Adrenal gland (tissue), 12 donors: Measurements from ENCODE around the gene ANK3. TPM values are rescaled to one million over a fixed set of nuclear protein-coding genes. Genes with fewer than 3 reads are reported as not detected.

ENCODE experiments used
- DNase-seq, 7 donors: peaks; one replicate each; pipeline ENCODE4 v3.0.0-alpha.2; 2019 to 2020
- H3K27ac ChIP-seq, 5 donors: fragments of 200-600 bp; sonication (generic) in 4 of 5; 1 replicate in 3 of 5; 2 replicates in 2 of 5; pipeline versions ENCODE4 v1.5.1 to v1.8.0; 2016 to 2020; ENCODE audit warnings: mild to moderate bottlenecking in 1 of 5
- H3K27me3 ChIP-seq: fragments of 200-600 bp; 2 replicates; pipeline ENCODE4 v1.8.0; 2021
- H3K36me3 ChIP-seq, 2 donors: fragments of 200-600 bp; replicated peaks in 1 of 2; 1 replicate in 1 of 2; 2 replicates in 1 of 2; pipeline versions ENCODE4 v1.5.1 to v1.8.0; 2018 to 2022
- H3K4me1 ChIP-seq, 2 donors: fragments of 200-600 bp; replicated peaks in 1 of 2; 1 replicate in 1 of 2; 2 replicates in 1 of 2; pipeline versions ENCODE4 v1.5.1 to v1.8.0; 2018 to 2021
- H3K4me3 ChIP-seq, 4 donors: fragments of 200-600 bp; sonication (generic) in 3 of 4; one replicate each; pipeline ENCODE4 v1.5.1; 2016 to 2018
- H3K9me3 ChIP-seq, 3 donors: fragments of 200-600 bp; sonication (generic) in 1 of 3; replicated peaks in 1 of 3; 1 replicate in 2 of 3; 2 replicates in 1 of 3; pipeline versions ENCODE4 v1.5.1 to v1.8.0; 2016 to 2021
- CTCF ChIP-seq, 6 experiments: fragments of 450-650 bp in 4 of 6; fragments of 200-600 bp in 2 of 6; sonication (generic) in 1 of 6; IDR thresholded peaks; 1 replicate in 5 of 6; 2 replicates in 1 of 6; pipeline versions ENCODE4 v1.5.1 to v1.8.0; 2016 to 2021; ENCODE audit warnings: antibody characterized with exemption in 6 of 6, mild to moderate bottlenecking in 2 of 6, moderate library complexity in 1 of 6
- POLR2A ChIP-seq, 2 donors: fragments of 450-650 bp; IDR thresholded peaks; one replicate each; pipeline ENCODE4 v1.6.1; 2017; ENCODE audit warnings: antibody characterized with exemption in 2 of 2, mild to moderate bottlenecking in 2 of 2, moderate library complexity in 1 of 2
- WGBS, 4 donors: extraction: QIAGEN DNeasy Blood & Tissue Kit in 2 of 4; methylation state at CpG; one replicate each; pipeline versions ENCODE4 v1.1.5 to v1.1.7; 2013 to 2017; 5-methylcytosine and 5-hydroxymethylcytosine counted together
- intact Hi-C, 2 donors: fragments of 100-400 bp; cut with DNase I; formaldehyde crosslinking; loops; one replicate each; pipeline versions ENCODE4 v1.14.1 to v1.15.0; 2022 to 2023
- polyA plus RNA-seq, 3 donors: library from polyadenylated mRNA; stranded (reverse); fragments of 200-250 nt in 2 of 3; fragments of 350-450 nt in 1 of 3; fragmentation: Illumina TruSeq in 1 of 3; extraction: RNeasy Lipid Tissue Mini Kit (QIAGEN cat#74804) in 1 of 3; gene quantifications; one replicate each; pipeline ENCODE4 v1.2.3, GENCODE V29; 2013 to 2014
- total RNA-seq, 9 donors: library from RNA; depleted of rRNA in 4 of 9; stranded (reverse); fragments of >200 nt in 4 of 9; fragments of 120-200 nt in 1 of 9; fragmentation: NEBNext Ultra II Directional in 1 of 9; extraction: Animal tissue kit (Norgen Biotek cat#: 25700) in 1 of 9; gene quantifications; one replicate each; pipeline versions ENCODE4 v1.1.0 to v1.2.4, GENCODE V29; 2013 to 2023
- donor health status: healthy with polysubstance abuse.
- donor health status: Bipolar disorder and iron deficiency.
- donor health status: DM: yes; HTN: yes; CAD: no.
- donor health status: DM: no; HTN: no; CAD: no.
- donor health status: DM: no; HTN: no; CAD: no.
- donor health status: DM: yes; HTN: yes; CAD: no.

ANK3 gene
- total and polyA plus RNA-seq, 12 donors: 2.6 to 48.1 (median 15.2) TPM

GRCh38 chr10:60139798-60140566 is 249.7 kb downstream of the ANK3 start:
- H3K27me3 ChIP-seq: no peaks in the 10 kb centered on the region
- H3K4me1 ChIP-seq: peaks cover 3 to 7% of the 10 kb centered on the region in 2 donors
- no peaks in the 10 kb centered on the region for H3K36me3 ChIP-seq
- H3K27ac ChIP-seq: peak overlapping the region in 1 of 5 donors; percentile 6
- no peak for TF ChIP-seq POLR2A (IDR thresholded peaks at IDR 0.05)
- no peak for TF ChIP-seq CTCF (IDR thresholded peaks at IDR 0.05)
- intact Hi-C loops: no loop called here
- no peaks in the 10 kb centered on the region for H3K9me3 ChIP-seq
- H3K4me3 ChIP-seq: peak overlapping the region in 1 of 4 donors; percentile 28
- WGBS, 4 donors: 21 to 28% (median 24%) methylated on average over 8 of the region's 8 CpGs
- no peak for DNase-seq

- Histone ChIP-seq H3K4me3 (peak overlapping the region in 1 of 4 donors; percentile 28), H3K27ac (no peak overlapping the region), H3K4me1 (peaks cover 3 to 7% of the 10 kb centered on the region in 2 donors), H3K27me3 (no peaks in the 10 kb centered on the region), H3K9me3 (no peaks in the 10 kb centered on the region), H3K36me3 (no peaks in the 10 kb centered on the region)
- no peak for DNase-seq
- TF ChIP-seq CTCF (IDR thresholded peaks at IDR 0.05) (no peak), POLR2A (IDR thresholded peaks at IDR 0.05) (no peak)
- 56 to 63% (median 60%) methylated on average over 3 of the region's 3 CpGs for WGBS, 4 donors
- intact Hi-C loops: no loop called here
These were observed 250.4 kb downstream of the ANK3 start for GRCh38 chr10:60139290-60139689.

GRCh38 chr10:60138842-60139241 is 250.8 kb downstream of the ANK3 start:
- 77 to 83% (median 80%) methylated on average over 5 of the region's 5 CpGs for WGBS, 4 donors
- Histone ChIP-seq H3K27ac (no peak overlapping the region), H3K4me3 (no peak overlapping the region), H3K4me1 (peaks cover 3 to 7% of the 10 kb centered on the region in 2 donors), H3K27me3 (no peaks in the 10 kb centered on the region), H3K36me3 (no peaks in the 10 kb centered on the region), H3K9me3 (no peaks in the 10 kb centered on the region)
- TF ChIP-seq POLR2A (IDR thresholded peaks at IDR 0.05) (no peak), CTCF (IDR thresholded peaks at IDR 0.05) (no peak)
- DNase-seq: no peak
- intact Hi-C loops: no loop called here

DNA sequence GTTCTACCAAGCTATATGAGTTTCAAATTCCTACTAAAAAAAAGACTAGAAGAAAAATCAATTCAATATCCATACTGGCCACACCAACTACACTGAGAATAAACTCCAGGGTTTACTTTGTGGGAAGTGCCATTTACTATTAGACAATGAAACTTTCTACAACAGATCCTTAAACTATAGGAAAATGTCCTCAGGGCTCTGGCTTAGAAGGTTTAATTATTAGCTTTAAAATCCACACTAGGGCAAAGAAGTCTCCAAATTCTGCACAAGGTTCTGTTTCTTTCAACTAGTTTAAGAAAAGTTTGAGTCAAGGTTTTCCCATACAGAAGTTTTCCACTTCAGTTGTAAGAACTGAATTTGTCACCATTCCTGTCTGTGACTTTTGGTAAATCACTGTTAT is 251.6 kb downstream of the ANK3 start:
- TF ChIP-seq POLR2A (IDR thresholded peaks at IDR 0.05): no peak
- H3K4me3 ChIP-seq: no peak overlapping the region
- H3K9me3 ChIP-seq: no peaks in the 10 kb centered on the region
- DNase-seq: no peak
- intact Hi-C loops: no loop called here
- no peaks in the 10 kb centered on the region for H3K36me3 ChIP-seq
- peaks cover 3 to 7% of the 10 kb centered on the region in 2 donors for H3K4me1 ChIP-seq
- no peak overlapping the region for H3K27ac ChIP-seq
- H3K27me3 ChIP-seq: no peaks in the 10 kb centered on the region
